ENCODE results near the gene MYO1D.

DNA sequence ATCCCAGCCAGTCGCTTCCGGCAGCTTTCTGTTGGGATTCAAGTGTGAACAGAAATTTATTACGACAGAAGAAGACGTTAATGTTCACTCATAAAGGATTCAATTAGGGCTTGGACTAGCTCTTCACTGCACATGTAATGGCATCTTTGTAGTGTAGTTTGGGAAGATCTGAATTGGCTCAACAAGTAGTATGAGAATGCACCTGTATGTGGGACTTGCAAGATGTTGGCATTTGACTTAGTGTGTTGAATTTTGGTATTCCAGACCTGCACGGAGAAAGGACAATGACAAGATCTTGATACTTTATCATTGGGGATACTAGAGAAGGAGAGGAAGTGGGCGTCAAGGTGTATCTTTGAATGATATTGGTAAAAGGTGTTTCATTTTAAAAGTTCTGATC, 431.4 kb downstream of the MYO1D start:
- no peak for TF ChIP-seq EZH2 (IDR thresholded peaks at IDR 0.05)
- TF ChIP-seq SIN3A (IDR thresholded peaks at IDR 0.05; ENCODE audit: low read depth) = no peak
- no peak for TF ChIP-seq RAD21 (IDR thresholded peaks at IDR 0.05; ENCODE audit: low read depth)
- TF ChIP-seq, protein P1, sequence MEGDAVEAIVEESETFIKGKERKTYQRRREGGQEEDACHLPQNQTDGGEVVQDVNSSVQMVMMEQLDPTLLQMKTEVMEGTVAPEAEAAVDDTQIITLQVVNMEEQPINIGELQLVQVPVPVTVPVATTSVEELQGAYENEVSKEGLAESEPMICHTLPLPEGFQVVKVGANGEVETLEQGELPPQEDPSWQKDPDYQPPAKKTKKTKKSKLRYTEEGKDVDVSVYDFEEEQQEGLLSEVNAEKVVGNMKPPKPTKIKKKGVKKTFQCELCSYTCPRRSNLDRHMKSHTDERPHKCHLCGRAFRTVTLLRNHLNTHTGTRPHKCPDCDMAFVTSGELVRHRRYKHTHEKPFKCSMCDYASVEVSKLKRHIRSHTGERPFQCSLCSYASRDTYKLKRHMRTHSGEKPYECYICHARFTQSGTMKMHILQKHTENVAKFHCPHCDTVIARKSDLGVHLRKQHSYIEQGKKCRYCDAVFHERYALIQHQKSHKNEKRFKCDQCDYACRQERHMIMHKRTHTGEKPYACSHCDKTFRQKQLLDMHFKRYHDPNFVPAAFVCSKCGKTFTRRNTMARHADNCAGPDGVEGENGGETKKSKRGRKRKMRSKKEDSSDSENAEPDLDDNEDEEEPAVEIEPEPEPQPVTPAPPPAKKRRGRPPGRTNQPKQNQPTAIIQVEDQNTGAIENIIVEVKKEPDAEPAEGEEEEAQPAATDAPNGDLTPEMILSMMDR (IDR thresholded peaks at IDR 0.05 in 2 of 3, conservative IDR thresholded peaks at IDR 0.05 in 1 of 3; ENCODE audit: borderline replicate concordance in 1 of 3, insufficient read depth in 1 of 3, low read depth in 2 of 3, low read length in 2 of 3) = no peak

All from HCT116 (cell line).